SKM-1 (cell line): ENCODE data around the gene NUAK2.

ENCODE experiments used
- DNase-seq: peaks from one replicate; lab custom pipeline; 2025; ENCODE audit not compliant: unreplicated experiment; lab: John Stamatoyannopoulos, UW

NUAK2 gene

DNA sequence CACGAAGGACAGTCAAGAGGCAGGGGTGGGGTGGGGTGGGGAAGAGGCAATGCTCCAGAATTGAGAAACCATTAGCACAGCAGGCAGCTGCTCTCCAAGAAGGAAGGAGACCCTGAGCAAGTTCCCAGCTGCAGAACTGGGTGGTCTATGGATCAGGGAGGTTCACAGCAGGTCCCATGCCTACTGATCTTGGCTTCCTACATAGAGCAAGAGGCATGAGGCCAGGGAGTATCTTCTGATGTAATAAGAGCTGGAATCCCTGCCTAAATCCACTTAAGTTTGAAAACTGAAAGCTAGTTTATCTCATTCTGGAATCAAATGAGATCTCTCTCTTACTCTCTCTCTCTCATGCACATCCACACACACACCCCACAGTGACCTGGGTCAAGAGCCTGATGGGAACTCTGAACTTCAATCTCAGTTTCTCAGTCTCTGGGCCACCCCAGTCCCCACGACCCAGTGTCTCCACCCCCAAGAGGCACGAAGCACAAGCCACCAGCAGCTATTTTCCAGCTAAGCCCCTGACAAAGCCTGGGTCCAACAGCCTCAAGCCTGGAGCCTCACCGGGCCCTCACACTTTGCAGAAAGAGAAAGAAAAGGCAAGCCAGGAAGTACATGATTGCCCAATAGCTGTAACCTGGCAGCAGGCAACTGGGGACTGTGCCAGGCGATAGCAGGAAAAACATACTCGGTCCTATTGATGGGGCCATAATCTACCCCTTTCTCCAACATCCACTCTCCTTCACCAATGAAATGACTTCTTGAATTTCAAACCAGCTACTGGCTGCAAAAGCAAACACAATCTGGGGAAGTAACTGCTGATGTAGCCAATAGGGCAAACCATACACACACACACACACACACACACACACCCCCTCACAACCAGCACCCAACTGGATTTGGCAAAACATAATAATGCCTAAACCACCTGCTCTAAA is 2.2 kb downstream of the NUAK2 start:
- no peak for DNase-seq

DNA sequence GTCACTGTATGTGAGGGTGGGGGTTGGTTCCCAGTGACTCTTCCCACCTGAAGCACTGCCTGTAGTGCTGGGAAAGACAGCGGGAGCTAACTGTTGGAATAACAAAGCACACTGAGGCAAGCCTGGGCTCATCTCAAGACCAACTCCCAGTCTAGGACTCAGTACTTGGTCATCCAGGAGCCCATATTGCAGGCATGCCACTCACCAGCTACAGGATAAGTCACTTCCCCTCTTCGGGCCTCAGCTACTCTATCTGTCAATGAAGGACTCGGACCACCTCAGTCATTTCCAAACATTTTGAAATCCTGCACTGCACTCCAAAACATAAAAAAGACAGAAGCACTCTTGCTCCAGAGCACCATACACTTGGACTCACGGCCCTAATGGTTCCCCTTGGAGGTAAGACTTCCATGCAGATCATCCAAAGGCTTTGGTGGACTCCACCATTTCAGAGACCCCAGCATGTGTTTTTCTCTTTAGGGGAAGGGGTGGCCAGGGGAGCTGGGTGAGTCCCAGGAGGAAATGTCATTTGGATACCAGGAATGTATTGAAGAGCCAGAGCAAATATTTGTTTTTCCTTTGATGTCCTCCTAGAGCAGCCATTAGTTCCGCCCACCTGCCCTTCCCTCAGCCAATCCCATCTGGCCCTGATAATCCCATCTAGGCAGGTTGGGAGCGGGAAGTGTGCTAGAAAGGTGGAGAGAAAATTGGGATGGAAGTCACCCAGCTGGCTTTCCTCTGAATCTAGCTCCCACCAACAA is 3.1 kb downstream of the NUAK2 start:
- DNase-seq: no peak

DNA sequence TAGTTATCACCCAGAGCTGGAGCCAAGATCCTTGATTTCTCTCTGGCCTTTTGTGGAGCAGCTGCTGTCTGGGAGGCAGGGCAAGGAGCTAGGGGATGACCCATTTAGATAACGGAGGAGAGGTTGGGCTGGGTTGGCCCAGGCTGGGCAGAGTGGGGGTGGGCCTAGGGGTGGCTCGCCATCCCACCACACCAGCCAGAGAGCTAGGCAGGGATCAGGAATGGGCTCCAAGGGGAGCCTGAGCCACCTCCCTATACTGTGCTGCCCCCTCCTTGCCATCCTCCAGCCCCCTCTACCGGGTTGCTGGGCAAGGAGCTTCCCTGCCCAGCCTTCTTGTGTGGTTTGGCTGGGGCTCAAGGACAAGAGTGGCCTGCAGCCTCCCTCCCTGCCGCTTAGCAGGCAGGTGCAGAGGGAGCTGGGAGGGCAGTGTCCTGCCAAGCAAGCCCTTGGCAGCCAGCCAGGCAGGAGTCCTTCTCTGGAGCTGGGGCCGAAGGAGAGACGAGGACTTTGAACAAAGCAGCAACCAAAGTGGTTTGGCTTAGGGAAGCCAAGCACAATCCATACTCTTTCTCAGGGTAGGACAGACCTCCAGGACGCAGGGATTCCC is 4.1 kb downstream of the NUAK2 start:
- DNase-seq: no peak

DNA sequence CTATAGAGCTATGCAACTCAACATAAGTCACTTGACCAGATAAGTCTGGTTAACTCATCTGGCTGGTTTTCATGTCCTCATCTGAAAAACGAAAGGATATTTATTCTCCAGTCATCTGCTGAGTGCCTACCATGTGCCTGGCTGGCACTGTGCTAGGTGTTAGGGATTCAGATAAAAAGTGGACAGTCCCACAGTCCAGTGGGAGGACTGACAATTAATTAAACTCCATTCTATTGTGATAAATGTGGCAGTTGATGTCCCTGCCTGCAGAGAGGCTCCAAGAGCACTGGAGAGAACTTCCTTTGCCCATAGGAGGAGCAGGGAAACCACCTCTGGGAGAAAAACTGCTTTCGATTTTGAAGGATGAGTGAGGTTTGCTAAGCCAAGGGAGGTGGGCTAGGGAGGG is 5.4 kb downstream of the NUAK2 start:
- DNase-seq: no peak

DNA sequence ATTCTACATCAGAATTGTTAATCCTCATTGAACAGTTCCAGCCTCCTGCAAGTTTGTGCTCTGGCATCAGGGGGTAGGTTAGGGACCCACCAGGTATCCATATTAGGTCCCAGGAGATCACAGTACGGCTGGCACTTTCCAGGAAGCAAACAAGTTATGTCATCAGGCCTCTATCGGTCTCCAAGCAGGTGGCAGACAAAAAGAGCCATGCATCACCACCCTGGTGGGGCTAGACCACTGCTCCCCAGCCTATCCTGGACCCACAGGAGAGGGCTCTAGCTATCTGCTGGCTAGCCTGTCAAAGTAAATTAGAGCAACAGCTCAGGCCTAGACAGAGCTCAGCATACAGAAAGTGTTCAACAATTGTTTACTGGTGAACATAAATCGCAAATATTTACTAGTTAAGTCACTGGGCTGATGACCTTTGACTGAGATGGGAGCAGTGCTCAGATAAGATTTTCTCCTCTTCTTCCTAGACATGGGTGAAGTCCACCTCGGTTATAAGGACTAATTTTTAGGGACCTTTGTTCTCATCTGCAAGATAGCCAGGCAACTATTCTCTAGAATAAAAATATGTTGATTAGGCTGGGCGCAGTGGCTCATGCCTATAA is 6.4 kb downstream of the NUAK2 start:
- no peak for DNase-seq

DNA sequence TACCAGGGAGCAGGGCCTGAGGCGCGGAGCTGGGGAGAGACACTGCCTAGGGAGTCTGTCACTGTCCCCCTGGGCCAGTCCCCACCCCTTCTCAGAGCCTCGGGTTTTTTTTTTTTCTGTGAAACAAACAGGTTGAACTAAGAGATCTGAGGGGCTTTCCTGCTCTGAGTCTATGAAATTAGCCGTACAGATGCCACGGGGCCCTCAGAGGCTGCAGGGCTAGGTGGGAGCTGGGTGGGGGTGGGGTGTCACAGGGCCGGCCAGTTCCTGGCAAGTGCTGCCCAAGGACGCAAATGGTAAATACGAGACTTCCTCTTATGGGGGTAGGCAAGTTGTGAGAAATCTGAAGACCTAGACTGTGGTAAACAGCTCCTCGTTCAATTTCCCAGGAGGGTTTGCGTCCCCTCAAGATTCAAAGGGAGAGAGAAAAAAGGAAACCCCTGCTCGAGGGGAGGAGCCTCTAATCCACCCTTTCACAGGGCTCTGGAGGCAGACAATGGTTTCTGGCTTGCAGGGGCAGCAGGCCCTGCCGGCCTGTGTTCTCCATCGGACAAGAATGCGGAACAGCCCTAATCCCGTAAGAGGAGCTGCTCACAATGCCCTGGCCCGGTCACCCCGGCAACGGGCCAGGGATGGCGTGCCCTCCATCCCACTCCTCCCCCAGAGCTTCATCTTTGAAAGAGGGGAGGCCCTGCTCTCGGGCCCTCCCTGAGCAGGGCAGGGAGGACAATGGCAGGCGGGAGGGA is 7.8 kb downstream of the NUAK2 start:
- DNase-seq: no peak

DNA sequence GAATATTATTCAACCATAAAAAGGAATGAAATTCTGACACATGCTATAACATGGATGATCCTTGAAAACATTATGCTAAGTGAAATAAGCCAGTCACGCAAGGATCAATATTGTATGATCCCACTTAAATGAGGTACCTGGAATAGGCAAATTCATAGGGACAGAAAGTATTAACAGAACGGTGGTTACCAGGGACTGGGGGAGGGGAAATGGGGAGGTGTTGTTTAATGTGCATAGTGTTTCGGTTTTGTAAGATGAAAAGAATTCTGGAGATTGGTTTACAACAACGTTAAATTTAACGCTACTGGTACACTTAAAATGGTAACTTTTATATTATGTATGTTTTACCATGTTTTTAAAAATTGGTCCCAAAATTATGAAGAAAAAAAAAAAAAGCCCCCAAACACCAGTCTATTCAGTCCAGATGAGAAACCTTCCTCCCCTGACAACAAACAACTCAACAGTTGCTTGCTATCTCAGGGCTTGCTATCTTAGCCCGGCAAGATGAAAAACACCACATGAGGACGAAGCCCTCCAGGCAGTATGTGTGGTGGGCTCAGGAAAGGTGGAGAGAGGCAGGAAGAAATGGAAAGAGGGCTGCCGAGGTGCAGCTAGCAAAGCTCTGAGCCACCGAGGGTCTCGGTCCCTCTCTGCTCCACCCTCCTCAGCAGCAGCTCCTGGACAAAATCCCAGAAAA is 8.5 kb downstream of the NUAK2 start:
- no peak for DNase-seq

DNA sequence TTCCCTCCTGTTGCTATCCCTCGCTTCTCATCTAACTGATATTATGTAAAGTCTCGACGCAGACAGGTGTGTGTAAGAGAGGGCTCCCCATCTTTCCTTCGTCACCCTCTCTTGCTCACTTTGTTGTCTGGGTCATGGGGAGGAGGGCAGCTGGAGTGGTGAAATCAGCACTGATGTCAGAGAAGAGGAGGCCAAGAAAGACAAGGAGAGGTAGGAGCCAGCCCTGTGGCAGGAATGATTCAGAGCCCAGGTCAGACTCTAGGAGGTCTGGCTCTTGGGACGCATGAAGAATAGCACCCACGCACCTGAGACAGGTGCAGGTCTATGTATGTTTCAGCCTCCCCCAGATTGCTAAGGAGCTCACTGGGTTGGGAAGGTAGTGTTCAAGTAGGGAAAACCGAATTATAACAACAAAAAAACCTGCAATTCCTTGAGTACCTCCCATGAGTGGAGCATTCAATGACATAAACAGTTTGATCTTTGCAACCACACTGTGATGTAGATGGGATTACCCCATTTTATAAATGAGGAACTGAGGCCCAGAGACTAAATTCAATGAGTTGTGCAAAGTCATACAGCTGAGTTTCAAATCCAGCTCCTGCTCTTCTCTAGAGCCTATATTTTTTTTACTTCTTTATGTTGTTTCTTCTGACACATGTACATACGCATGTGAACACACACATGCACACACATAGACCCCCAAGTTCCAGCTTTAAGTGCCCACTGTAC is 10.4 kb downstream of the NUAK2 start:
- DNase-seq: no peak

DNA sequence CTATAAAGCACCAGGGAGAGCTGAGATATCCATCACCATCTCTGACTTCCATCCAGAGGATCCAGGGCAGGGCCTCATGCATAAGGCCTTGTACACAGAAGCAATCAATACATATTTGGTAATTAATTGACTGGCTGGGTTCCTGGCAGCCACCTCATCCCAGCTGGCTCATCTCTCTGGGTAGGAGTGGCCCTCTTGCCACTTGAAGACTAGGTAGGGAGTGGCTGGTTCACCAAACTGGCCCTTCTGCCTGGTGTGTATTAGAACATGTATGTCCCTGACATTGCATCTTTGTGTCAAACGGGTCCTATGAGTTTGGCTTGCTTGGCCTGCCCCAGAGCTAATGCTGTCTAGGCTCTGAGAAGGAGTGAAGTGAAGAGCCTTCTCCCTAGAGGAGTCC is 11.8 kb downstream of the NUAK2 start:
- no peak for DNase-seq

DNA sequence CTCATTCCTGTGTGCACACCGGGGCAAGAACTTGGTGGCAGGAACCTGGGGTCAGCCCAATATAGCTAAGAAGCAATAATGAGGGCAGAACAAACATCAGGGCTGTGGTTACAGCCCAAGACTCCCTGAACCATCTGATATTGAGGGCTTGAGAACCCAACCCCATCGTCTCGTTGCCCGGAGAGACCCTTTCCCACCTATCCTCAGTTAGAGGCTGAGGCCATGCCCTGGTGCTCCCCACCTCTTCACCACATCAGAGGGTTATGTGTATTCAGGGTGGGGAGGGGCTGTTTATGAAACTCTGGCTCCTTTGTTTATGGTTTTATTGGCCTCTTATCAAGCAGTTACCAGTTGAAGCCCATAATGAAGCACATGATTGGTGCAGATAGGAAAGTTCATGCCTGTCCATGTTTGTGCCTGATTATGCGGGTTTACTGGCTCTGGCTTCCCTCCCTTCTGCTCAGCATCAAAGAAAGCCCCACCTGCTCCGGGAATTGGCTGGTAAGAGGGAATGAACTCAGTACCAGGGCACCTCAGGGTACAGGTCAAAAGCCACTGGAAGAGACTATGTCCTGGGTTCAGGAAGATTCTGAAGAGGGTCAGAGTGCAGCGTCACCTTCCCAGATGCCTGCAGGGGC is 14.5 kb downstream of the NUAK2 start:
- DNase-seq: no peak

DNA sequence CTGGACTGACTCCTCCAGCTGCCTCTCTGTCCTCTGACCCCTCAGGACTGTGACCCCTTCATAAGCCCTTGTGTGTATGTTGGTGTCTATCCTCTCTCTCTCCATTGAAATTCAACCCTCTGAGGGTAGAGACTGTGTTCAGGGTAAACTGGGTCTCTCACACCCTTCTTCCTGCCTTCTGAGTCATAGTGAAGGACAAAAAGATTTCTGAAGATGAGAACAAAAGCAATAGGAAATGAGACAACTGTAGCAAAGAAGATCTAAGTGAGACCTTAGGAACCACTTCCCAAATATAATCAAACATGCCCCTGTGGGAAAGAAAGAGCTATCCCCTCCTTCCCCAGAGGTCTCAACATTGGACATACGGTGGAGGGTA is 16.9 kb downstream of the NUAK2 start:
- no peak for DNase-seq

DNA sequence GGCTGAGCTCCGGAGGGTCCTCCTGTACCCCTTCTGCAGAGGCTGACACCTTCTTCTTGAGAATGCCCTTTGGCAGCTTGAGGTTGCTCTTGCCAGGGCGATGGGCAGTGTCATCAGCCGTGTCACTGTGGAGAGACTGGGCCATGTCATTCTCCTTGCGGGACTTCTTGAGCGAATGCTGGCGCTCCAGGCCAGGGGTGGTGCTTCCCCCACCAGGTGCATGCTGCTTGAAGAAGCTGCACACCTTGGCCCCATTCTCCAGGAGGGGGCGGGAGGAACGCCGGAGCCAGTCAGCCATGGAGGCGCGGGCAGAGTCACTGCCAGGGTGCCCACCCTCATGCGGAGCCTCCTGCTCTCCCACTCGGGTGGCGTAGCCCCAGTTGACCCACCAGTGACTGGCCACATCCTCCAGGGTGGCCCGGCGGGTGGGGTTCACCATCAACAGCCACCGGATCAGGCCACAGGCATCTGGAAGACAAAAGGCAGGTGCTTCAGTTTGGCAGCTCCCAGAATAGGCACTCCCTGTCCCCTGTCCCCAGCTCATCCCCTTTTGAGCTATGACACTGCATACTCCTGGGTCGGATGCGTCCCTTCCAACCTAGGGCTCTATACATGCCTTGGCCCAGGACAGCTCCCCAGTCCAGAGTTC is 17.4 kb downstream of the NUAK2 start:
- DNase-seq: no peak

DNA sequence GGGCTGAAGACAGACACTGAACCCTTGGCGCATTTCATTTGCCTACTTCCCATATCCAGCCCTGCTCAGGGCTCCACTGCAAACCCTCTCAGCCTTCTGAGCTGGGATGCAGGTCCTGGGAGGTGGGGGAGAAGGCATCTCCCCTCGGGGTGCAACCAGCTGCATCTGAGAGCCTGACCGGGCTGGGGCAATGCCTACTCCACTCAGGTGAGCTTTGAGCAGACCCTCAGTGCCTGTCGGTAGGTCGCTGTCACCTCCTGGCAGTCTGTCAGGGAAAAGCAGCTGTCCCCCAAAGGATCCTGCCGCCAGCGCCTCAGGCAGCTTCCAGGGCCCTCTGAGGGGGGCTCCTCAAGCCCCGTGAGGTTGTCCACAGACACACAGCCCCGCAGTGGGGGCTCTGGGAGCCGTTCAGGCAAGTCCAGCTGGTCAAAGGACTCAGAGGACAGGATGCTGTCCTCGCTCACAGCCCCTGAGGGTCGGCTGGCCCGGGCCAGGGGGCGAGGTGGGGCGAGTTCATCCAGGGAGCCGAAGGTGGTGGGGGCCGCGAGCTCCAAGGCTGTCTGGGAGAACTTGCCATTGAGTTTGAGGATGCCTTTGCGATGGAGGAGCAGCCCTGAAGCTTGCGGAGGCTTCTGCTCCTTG is 18.2 kb downstream of the NUAK2 start:
- DNase-seq: no peak

DNA sequence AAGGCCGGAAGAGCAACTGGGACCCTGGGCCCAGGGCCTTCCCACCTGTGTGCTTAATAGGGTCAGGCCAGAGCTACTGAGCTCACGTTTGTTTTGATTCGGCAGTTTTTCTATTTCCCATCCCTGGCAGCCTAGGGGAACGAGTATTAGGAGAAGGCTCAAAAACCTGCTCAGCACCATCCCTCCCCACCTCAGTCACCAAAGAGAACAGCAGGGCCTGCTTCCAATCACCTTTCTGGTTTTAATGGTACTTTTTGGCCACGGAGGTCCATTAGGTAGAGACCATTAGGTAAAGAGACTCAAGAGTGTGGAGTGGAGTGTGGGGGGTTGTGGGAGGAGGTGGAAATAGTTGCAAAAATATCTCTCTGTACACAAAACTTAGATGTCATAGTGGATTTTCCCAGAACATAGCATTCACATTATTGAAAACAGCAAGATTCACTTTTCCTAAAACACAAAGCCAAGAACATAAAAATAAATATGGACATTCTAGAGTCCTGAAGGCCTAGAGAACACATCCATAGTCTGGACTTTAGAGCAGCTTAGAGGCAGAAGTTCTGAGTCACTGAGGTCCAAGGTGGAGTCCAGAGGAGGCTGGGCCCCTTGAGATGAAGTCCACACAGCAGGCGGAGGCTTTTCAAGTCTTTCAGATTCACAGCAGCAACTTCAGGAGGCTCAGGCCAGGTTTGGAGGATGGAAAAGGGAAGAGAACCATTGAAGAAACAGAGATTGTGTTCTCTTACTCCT is 19.5 kb downstream of the NUAK2 start:
- DNase-seq: no peak

DNA sequence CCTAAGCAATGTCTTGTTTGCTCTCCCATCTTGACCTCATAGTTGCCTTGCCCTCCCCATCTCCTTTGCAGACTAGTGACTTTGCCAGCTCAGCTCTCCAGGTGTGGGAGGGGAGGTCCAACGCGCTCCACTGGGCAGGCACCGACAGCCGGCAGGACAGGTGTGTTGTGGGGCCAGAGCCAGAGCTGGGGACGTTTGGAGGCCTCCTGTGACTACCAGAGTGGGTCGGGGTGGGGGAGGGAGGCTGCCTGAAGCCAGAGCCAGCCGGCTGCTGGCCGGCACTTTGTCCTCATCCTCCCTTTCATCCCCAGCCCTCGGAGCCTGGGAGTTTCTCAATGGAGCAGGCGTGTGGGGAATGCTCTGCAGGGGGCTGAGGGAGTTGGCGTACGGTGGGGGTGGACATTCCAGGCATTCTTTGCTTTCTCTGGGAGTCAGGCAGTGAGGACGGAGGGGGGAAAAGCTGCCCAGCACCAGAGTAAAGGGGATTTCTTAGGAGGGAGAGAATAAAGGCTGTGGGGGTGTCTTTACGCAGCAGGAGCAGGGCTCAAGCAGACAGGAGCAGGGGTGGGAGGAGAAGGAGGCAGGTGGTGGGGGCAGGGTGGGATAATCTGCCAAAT is 20.2 kb downstream of the NUAK2 start:
- DNase-seq: no peak

DNA sequence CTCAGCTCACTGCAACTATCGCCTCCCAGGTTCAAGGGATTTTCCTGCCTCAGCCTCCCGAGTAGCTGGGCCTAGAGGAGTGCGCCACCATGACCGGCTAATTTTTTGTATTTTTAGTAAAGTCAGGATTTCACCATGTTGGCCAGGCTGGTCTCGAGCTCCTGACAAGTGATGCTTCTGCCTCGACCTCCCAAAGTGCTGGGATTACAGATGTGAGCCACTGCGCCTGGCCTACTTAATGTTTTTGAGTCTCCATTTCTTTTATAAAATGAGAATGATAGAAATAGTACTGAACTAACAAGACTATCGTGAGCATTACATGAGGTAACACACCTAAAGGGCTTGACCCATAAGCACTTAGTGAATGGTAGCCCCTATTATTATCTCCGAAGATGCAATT is 21.4 kb downstream of the NUAK2 start:
- DNase-seq: no peak
